Activated CD8-positive, alpha-beta memory T cell treated with anti-CD3 and anti-CD28 coated beads, Interleukin-2, amount 50 U/mL, for 4 hours (primary cell): ENCODE measurements around the gene OR10A6.

Experiments
- DNase-seq: peaks from one replicate; pipeline ENCODE4 v3.0.0-alpha.2; 2020

OR10A6 gene, protein sequence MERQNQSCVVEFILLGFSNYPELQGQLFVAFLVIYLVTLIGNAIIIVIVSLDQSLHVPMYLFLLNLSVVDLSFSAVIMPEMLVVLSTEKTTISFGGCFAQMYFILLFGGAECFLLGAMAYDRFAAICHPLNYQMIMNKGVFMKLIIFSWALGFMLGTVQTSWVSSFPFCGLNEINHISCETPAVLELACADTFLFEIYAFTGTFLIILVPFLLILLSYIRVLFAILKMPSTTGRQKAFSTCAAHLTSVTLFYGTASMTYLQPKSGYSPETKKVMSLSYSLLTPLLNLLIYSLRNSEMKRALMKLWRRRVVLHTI

DNA sequence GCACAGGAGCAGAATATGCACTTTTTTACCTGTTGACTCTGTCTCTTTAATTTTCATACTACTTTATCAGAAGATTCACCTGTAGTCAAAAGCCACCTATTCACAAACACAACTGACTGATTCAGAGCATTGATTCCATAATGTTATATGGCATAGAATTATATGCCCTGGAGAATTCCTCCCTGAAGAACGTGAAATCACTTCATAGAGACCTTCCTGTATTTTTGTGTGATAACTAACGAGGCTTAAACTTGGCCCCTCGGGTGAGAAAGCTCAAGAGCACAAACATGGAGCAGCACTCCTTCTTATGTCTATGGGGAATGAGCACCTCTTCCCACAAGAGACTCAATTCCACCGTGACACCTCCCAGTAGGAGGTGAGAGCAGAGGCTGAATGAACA, at the start of gene OR10A6:
OR10A6 (minus strand) TSS at position 101 of the 400 bp plus-strand sequence. CDS start 2,606 bp downstream, outside the sequence.
- DNase-seq, result no peak

DNA sequence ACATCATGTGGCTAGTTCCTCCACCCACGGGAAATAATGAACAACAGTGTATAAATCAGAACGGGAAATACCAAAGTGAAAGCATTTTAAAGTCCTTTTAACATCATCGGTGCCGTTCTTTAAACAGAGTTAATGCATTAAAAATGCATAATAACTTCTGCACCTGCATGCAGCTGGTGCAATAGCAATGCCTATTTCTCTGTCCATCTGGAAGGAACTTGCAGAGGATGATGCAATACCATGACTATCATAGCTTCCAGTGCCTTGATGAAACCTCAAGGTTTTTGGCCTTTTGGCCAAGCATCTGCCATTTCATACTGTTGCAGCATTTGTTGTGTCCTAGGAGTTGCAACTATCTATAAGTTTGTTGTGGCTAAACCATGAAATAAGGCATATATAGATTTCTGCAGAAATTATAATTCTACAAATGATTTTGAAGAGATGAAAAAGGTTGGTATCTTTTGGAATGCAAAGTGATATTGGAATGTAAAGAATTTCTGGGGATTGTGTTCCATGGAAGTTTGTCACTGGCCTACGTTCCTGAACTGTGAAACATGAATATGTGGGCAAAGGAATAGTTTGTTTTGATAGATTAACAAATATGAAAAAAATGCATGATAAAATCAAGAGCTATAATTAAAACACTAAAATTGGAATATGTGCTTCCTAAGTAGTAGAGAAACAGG, 46.3 kb upstream of the OR10A6 start:
- no peak for DNase-seq

DNA sequence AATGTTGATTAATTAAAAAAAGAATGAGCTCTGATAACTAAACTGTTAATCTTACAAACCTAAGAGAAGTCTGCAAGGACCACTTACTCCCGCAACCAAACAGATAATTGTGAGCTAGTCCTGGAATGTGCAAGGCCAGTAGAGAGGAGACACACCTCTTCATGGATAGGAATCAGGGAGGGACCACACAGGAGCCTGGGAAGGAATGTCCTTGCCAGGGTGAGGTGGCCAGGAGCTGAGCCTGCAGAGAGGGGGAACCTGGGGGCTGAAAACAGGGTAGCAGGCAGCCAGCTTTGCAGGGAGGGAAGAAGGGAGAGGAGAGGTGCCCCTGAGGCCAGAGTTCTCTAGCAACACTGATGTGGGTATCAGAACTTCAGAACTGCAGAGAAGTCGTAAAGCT, 43.6 kb upstream of the OR10A6 start:
- DNase-seq, result no peak

DNA sequence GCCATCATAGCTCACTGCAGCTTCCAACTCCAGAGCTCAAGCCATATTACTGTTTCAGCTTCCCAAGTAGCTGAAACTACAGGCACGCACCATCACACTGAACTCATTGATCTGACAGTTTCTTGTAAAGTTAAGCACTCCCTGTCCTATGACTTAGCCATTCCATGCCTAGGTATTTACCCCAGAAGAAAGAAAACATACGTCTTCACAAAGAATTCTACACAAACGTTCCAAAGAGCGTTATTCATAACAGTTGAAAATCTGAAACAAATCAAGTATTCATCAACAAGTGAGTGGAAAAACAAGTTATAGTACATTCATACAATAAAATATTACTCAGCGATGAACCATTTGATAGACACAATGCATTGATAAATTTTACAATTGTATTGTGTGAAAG, 41.9 kb upstream of the OR10A6 start:
- no peak for DNase-seq

DNA sequence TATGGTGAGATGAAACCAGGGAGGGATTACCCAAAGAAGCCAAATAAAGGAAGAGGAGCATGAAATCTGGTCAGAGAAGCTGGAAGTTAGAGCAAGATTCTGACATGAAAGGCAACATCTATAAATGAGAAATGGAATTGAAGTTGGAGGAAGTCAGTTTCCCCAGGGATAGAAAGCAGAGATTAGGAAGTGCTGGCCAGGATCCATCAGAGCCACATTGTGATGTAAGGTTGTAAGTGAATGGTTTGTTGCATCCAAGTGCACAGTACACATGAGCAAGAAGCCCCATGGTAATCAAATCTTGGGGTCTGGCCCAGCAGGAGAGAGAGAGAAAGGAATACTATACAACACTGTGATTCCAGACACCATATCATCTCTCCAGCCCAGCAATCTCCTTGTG, 40.8 kb upstream of the OR10A6 start:
- DNase-seq, result no peak

DNA sequence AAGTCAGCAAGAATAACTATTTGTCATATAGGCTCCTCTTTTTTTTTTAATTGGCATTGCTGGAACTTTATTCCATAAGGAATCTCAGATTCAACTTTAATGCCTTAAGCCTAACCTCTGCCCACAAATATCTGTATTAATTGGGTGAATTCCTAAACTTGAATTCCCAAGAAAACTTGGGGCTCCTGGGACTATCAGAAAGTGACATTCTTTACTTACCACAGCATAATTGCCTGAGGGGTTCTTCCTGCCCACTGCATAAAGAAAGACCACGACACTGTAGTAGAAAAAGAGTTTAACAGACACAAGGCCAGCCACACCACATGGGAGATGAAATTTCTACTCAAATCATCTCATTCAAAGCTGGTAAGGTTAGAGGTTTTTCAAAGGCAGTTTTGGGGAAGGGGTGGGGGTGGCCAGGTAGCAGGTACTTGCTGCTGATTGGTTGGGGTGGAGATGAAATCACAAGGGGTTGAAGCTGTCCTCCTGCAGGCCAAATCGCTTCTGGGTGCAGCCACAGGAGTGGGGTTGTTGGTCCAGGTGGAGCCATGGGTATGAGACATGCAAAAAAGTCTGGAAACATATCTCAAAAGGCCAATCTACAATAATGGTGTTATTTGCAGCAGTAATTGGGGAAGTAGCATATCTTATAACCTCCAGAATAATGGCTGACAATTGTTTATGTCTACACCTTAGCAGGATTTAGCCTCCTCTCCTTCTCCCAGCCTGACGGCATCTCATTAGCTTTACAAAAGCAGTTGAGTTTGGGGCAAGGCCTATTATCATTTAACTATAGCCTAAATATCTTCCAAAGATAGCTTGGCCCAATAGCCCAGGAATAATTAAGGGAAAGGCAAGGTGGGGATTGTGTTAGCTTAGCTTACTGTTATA, 38.9 kb upstream of the OR10A6 start:
- DNase-seq, result no peak

DNA sequence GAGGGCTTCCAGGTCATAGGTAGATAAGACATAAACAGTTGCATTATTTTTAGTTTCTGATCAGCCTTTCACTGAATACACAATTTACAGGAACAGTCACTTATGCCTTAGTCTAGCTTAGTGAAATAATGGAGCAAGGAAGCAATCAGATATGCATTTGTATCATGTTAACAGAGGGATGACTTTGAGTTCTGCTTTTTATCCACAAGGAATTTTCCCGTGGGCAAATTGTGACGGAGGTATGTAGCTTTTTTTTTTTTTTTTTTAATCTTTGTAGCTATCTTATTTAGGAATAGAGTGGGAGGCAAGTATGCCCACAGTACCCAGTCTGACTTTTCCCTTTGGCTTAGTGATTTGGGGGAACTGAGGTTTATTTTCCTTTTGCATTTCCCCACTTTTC, 37.6 kb upstream of the OR10A6 start:
- DNase-seq, result no peak

DNA sequence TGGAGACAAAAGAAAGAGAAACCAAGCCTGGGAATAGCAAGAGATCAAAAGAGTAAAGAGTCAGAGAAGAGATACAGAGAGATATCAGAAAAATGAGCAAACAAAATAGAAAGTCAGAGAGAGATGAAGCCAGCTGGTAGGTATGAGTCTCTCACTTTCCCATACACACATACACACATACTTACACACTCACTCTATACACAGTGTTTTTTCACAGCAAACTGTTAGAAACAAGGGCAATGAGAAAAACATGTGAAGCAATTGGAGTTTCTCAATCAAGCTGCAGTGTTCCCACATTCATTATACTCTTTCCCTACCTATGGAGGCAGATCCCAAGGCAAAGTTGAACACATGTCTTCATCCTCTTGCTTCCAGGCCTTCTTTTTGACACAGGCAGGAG, 36.8 kb upstream of the OR10A6 start:
- no peak for DNase-seq

DNA sequence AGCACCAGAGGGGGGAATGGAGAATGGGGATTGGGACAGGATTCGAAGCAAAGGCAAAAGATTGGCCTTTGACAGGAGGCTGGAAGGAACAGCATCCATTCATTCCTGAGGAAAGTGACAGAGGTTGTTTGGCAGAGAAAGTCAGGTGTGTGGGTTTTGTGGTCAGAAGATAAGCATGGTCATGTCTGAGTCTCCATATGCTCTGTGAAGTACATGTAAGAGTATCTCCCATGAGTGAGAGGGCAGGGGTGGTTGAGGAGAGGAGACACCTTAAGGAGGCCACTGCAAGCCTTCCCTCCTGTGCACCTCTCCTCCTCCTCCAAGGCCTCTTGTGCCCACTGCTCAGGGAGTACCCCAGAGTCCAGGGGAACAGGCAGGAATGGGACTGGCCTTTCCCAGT, 36.0 kb upstream of the OR10A6 start:
- no peak for DNase-seq

DNA sequence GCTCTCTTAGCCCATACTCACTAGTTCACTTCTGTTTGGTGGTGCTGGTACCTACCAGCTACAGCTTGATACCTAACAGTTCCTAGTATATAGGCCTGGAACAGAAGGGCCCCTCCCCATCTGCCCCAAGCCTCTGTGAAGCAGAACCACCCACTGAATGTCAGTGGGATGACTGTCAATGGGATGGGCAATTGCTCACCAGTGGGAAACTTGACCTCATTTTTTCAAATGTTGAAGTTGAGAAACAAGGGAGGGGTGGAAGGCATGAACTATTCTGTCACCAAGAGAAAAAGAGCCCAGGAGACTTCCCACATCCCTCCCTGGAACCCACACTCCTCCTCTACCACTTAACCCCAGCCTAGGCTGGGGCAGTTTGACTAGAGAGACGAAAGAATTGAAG, 34.3 kb upstream of the OR10A6 start, which contains the start of gene NLRP10:
NLRP10 (minus strand) TSS at position 62 of the 400 bp plus-strand sequence. CDS start 1,952 bp downstream, outside the sequence.
- DNase-seq, result no peak

DNA sequence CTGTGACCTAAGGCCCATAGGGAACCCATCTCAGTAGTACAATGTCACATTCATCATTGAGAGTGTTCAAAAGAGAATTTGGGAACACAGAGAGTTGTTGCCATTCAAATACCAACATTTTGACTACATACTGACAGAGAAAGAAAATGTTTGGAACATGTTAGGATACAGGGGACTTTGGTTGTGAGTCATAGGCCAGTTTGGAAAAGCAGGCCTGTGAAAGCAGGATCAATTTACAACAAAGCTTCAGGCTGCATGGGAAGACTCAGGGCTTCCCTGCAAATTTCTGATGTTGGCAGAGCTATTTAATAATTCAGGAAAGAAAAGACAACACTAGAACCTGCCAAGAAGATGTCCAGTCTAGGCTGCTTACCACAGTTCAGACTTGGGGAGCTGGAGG, 33.8 kb upstream of the OR10A6 start:
- no peak for DNase-seq

DNA sequence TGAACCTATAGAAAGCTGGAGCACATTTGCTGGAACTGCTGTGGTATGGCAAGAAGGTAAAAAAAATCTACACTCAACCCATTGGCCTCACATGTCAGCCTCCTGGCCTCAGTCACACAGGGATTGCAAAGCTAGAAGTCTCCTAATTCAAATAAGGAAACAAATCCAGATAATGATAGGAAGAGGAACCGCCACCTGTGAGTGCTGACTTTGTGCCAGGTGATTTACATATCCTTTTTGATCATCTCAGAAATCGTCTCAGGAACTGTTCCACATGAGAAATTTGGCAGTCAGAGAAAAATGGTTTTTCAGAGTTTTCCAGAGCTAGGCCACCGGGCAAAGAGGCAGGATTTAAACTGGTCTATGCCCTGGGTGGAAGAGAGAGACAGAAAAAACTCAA, 33.2 kb upstream of the OR10A6 start:
- DNase-seq, result no peak

DNA sequence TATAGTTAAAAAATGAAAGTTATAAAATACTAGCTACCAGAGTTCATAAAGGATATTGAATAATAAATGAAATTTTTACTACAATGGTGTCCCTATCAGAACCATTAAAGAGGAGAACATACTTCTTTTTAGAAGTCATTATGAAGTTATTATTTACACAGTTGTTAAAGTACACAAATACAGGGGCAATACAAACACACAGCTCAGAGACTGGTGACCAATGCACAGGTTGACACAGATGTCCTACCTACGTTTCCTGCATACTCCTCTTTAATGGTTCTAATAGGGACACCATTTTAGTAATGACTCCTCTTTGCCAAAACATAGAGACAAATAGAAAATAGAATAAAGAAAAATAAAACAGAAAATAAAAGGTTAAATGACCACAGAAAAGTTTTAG, 24.1 kb upstream of the OR10A6 start:
- no peak for DNase-seq

DNA sequence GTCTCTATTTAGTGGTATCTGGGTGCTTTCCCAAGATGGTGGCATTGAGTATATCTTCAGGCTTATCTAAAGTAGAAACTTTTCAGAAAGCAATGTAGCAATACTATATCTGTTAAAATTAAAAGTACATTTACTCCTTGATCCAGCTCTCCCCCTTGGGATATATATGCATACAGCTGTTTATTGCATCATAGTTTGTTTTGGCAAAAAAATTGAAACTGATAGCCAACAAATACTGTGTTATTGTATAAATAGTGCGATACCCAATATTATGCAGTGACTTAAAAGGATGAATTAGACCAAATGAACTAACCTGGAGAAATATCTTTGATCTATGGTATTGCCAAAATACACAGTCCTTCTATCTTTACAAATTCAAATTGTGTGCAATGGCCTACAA, 18.9 kb upstream of the OR10A6 start:
- DNase-seq, result no peak

DNA sequence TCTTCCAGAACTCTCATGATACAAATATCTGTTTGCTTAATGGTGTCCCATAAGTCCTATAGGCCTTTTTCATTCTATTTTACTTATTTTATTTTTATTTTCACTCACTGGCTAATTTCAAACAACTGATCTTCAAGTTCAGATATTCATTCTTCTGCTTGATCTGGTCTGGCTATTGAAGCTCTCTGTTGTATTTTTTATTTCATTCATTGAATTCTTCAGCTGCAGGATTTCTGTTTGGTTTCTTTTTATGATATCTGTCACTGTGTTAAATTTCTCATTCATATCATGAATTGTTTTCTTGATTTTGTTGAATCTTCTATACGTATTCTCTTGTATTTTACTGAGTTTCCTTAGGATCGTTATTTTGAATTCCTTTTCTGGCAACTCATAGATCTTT, 13.1 kb upstream of the OR10A6 start:
- DNase-seq, result no peak

DNA sequence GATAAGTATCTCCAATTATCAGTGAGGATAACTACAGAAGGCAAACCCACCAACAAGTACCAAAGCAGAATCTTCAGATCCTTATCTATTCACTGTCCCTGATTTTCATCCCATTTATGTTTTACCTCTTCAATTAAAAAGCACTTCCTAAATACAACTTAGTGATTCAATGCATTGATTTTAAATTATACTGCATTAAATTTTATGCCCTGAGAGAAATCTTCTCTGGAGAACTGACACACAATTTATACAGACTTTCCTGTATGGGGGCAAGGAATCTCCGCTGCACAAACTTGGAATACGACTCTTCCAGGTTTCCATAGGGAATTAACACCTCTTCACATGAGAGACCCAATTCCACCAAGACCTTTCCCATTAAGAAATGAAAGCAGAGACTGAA, 10.5 kb upstream of the OR10A6 start, which contains the start of gene OR10A3:
OR10A3 (minus strand) TSS at position 101 of the 400 bp plus-strand sequence. CDS start 2,188 bp downstream, outside the sequence.
- DNase-seq, result no peak

DNA sequence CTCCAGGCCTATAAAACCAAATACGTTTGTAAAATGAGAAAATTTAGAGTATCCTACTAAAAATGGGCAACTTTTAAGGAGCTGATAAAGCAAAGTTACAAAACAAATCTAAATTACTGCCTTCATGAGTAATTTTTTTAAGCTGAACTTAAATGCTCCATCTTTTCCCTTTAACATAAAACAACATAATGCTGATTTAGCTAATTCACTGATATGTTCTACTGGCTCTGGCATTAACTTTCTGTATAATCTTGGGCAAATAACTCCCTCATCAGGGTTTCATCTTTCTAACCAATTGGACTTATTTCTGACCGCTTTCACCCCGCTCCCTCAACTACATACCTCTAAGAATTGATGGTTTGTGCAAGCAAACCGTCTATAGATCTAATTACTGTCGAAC, 10.1 kb upstream of the OR10A6 start:
- no peak for DNase-seq

DNA sequence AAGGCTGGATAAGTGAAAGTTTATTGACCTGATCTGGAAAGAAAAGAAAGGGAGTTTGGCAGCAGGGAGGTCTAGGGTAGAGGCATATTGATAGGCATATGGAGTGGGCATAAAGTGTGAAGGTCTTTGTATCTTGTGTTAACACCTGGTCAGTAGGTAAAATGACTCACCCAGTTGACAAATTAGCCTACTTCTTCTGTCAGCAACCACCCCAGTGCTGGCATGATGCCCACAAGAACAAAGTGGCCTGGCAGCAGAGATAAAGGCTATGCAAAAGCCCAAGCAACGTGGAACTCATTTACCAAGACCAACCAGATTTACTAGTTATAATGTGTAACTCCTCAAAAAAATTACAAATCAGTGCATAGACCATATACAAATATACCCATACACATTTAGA, 5.5 kb upstream of the OR10A6 start:
- DNase-seq, result no peak

DNA sequence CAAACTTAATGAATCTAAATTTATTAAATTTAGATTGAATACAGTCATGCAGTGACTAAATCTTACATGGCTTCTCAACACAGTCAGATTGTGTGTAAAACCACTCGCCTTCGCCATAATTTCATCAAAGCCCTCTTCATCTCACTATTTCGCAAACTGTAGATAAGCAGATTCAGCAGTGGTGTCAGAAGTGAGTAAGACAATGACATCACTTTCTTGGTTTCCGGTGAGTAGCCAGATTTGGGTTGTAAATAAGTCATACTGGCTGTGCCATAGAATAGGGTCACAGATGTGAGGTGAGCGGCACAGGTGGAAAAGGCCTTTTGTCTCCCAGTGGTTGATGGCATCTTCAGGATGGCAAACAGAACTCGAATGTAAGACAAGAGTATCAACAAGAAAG, 3.4 kb downstream of the OR10A6 start:
- no peak for DNase-seq

DNA sequence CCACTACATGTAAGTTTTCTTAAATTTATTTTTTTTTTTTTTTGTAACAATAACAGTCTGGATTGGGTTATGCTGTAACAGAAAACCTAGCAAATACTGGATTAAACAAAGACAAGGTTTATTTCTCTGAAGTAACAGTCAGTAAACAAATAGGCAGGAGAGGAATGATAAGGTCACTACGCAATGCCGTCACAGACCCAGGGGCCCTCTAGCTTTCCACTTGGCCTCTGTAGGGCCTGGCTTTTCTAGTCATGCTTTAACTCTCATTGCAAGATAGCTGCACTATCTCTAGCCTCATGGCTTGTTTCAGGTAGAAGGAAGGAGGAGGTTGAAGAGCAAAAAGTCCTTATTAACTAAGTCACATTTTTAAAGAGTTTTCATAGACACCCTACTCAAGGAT, 6.5 kb downstream of the OR10A6 start:
- DNase-seq, result no peak

DNA sequence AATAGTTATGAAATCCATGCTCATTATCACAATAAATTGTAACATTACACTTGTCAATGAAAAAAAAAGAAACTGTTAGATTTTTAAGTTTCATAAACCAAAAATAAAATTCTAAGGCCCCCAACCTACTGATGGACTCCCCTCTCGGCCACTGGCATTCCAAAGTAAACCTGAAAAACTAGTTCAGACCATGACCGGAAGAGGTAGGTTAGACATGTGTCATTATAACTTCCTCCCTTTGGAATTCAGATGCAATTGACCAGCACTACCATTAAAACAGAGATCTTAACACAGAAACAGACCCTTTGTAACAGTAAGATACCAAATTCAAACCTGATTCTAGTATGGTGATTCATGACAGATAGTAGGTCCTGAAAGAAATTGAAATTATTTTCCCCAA, 12.9 kb downstream of the OR10A6 start:
- no peak for DNase-seq

DNA sequence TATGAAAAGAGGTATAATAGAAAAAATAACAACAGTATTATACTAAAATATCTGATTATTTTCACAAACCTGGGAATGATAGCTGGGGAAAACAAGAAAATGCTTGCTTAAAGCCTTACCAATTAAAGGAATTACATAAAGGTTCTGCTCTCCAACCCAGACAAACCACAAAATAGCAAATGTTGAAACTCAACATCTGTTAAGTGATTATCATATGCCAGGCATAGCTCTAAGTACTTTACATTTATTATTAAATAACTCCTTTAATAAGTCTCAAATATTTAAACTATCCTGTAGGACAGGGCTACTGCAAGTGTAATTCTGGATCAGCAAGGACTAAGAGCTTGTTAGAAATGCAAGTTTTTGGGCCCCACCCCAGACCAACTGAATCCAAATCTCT, 20.1 kb downstream of the OR10A6 start:
- no peak for DNase-seq

DNA sequence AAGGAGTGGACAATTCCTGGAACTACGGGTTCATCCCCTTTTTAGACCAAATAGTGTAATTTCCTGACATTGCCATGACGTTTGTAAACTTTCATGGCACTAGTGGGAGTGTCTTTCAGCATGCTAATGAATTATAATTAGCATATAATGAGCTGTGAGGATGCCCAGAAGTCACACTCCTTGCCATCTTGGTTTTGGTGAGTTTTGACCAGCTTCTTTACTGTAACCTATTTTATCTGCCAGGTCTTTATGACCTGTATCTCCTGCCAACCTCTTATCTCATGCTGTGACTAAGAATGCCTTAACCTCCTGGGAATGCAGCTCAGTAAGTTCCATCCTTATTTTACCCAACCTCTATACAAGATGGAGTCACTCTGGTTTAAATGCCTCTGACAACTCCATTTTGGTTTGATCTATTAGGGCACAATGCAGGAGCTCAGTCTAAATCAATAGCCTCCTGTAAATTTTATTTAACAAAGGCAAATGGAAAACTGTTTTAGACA, 20.7 kb downstream of the OR10A6 start:
- no peak for DNase-seq
